ENCODE results near the gene HPCAL1.

The HPCAL1 gene

DNA sequence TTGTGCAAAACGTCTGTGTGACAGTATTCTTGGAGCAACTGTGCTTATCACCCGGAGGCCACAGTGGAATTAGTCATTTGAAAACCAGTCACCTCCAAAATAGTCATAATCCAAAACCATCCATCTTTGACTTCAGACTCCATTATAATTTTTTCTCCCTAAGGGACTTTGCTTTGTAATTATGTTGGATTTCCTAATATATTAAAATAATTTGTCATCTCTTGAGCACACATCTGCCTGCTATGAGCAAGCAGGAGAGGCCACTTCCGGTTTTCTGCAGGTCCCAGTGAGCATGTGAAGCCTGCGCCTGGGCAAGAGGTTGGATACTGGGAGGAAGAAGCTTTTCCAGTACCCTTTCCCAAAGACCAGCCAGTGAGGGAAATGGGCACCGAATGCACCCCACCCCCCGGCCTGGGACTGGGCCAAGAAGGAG, 87.7 kb downstream of the HPCAL1 start:
- DNase-seq (ENCODE audit: low read depth), result no peak

GRCh38 chr2:10392100-10392499, 89.4 kb downstream of the HPCAL1 start:
- no peak for DNase-seq (ENCODE audit: low read depth)

DNA sequence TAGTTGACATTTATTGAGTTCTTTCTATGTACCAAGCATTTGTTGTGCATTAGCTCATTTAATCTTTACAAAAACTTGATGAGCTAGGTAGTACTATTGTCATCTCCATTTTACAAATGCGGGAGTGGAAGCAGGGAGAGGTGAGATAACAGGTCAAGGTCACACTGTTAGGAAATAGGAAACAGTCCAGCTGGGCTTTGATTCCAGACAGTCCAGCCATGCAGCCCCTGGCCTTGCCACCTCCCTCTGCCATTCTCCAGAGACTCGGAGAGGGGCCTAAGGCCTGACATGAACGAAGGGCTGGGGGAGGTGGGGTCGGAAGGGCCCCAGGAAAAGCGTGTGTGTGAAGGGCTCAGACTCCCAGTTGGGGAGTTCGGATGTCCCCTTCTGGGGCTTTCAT, 89.8 kb downstream of the HPCAL1 start:
- DNase-seq (ENCODE audit: low read depth), result no peak

GRCh38 chr2:10392951-10393639, 90.4 kb downstream of the HPCAL1 start:
- no peak for DNase-seq (ENCODE audit: low read depth)

DNA sequence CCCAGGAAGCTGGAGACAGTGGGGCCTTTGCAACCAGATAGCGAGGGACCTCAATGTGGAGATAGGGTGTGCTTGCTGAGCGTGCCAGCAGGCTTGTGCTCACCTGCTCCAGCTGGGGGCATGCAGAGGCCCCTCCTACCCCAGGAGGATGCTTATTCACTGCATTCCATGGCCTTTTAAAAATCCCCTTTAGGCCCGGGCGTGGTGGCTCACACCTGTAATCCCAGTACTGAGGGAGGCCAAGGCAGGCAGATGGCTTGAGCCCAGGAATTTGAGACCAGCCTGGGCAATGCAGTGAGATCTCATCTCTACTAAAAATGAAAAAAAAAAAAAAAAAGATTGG, 90.9 kb downstream of the HPCAL1 start:
- no peak for DNase-seq (ENCODE audit: low read depth)

DNA sequence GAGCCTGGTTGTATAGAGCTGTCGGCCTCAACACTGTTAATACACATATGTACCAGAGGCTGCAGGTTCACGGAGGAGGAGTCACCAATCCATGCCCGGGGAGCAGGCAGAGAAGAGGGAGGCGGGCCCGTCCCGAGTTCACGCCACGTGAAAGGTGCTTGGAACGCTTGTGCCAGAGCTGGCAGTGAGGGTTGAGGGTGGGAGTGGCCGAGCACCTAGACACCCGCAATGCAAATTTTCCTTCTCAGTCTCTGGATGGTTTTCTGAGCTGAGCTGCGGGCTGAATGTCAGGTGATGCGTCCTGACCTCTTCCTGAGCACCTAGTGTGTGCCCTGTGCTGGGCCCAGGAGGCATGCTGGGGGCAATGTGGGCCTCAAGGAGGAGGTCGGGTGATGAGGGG, 93.2 kb downstream of the HPCAL1 start:
- DNase-seq (ENCODE audit: low read depth), result no peak

- DNase-seq (ENCODE audit: low read depth), result no peak
Observed at GRCh38 chr2:10396464-10396863, 93.8 kb downstream of the HPCAL1 start.

DNA sequence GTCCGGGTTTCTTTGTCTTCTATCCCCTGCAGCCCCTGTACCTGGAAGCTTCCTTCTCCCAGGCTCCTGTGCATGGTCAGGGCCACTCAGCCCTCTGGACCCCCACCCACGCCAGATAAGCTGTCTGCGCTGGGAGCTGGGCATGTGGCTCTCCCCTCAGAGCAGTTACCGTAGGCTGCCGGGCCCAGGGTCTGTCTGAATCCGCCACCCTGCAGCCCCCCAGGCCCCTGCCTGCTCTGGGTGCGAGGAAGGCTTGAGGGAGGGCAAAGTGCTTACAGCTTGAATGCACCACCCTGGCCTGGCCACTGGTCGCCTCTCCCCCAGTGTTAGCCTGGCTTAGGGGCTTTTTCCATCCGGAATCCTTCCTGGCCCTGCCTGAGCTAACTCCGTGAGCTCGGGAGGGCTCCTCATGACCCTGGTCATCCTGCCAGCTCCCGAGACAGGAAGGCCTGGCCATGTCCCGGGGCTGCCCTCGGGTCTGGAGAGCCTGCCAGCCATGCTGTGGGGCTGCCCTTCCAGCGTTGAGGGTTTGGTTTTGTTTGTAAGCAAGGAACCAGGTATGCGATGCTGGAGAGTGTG, 94.7 kb downstream of the HPCAL1 start:
- DNase-seq (ENCODE audit: low read depth), result no peak

DNA sequence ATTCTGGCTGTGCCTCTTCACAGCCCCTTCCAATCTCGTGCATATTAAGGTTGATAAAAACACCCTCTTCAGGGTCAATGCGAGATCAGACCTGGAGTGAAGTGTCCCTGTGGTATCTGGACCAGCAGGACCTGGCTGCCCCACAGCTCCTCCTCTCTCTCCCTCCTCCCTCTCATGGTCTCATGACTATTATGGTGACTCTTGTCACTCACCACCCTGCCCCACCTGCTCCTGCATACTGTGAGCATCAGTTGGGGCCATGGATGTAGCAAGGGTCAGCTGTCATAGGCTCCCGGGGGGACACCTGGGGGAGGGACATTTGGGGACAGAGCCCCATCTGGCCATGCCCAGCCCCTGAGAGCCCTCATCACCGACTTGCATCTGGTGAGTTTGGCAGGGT, 95.2 kb downstream of the HPCAL1 start:
- no peak for DNase-seq (ENCODE audit: low read depth)

GRCh38 chr2:10398496-10398895, 95.8 kb downstream of the HPCAL1 start:
- DNase-seq (ENCODE audit: low read depth), result no peak

- DNase-seq (ENCODE audit: low read depth), result no peak
Observed at GRCh38 chr2:10399358-10399757, 96.7 kb downstream of the HPCAL1 start.

DNA sequence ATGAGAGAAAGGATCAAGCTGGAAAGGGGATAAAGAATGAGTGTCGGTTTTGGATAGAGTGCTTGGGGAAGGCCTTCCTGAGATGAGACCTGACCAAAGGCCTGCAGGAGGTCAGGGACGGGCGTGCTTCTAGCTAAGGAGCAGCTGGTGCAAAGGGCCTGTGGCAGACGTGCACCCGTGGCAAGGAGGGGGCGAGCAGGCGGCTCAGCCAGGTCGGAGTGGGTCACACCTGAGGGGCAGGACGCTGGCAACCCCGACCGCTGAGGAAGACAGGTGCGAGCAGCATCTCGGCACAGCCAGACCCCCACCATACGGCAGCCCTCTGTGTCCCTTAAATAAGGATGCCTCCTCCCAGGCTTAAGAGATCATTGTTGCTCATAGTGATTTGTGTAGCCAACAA, 97.3 kb downstream of the HPCAL1 start:
- no peak for DNase-seq (ENCODE audit: low read depth)

- DNase-seq (ENCODE audit: low read depth), result peak; percentile 92
Observed at GRCh38 chr2:10400568-10400977, 97.9 kb downstream of the HPCAL1 start.

DNA sequence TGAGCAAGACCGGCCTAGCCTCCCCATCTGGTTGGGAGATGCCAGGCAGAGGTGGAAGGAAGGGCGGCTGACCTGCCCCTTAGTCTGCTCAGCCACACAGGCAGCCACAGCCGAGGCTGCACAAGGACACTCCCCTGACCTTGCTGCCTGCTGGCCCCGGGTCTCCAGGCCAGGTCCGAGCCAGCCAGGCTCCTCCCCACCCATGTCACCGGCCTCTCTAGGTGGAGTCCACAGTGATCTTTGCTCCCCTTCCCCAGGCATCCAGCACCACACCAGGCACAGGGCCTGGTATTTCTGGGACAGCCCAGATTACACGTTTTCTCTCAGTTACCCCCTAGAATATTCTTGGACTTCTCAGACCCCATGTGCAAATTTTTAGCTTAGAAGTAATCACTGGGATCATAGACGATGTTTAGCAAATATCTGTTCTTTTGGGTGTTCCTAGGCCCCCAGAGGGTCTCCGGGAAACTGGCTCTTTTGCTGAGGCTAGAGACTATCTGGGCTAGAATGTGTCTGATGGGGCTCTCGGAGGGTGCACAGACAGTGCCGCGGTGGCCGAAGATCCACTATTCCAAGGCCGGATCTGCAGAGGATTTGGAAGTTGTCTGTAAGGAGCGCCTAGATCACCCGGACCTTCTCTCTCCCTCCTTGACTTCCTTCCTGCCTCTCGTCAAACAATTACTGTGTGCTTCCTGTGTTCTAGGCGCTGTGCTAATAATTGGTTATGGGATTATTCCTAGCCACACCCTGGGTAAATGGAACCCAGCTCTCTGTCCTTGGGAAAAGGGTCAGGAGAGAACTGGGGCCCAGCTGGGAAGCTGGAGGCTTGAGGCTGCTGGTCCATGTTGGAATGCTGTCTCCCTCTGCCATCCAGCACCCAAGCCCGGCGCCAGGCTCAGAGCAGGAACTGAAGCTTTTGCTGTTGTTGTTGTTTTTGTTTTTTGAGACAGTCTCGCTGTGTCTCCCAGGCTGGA, 98.6 kb downstream of the HPCAL1 start:
- DNase-seq (ENCODE audit: low read depth), result no peak

- DNase-seq (ENCODE audit: low read depth), result no peak
Observed at GRCh38 chr2:10402062-10402585, 99.4 kb downstream of the HPCAL1 start.

DNA sequence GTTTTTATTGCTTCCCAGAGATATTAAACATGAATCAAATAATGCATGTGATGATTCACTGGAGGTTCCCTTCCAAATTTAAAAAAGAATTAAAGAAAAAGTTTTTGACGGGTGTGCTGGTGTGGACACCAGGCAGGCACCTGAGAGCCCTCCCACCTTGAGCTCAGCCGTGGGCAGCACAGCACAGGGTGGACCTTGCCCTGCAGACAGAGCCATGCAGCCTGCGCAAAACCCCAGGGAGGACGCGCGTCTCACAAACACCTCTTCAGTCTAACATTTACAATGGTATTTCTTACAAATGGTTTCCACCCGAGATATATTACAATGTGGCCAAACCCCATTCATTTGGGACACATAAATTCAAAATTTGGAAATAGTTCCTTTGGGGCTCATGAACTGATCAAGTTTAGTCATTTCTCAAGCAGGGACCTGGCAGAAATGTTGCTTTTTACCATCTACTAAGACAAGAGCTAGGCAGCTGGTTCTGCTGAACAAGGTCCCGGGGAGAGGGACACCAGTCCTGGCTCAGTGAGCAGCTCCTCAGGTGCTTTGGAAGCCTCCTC, 100.0 kb downstream of the HPCAL1 start:
- no peak for DNase-seq (ENCODE audit: low read depth)

DNA sequence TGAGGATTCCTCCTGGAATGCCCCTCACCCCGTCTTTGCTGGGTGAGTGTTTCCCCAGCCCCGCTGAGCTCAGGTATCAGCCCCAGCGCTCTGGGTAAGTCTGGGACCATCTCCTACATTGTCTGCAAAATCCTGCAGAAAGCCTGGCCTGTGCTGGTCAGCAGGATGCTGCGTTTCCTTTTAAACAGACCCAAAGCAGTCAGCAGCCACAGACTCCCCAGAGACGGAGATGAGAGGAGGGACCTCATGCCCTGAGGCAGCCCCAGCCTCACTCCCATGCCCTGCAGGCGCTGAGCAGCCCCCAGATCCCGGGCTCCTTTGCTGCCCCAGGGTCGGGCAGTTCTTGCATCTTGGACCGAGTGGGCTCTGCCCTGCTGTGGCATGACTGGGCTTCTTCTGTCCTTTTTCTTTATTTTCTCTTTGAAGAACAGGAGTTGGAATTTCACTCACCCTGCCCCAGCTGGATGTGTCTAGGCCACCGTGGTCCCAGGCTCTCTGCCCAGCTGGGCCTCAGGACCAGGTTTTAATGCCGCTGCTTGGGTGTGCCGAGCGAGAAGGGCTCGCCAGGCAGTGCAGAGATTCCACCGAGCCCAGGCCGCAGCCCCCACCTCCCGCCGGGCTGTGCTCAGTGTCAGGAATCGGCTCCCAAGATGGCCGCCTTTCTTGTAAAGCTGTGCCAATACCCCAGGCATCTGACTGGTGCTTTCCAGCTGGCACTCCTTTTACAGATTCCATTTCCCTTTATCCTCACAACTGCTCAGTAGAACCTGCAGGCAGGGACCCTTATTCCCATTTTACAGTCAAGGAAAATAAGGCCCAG, 101.8 kb downstream of the HPCAL1 start:
- no peak for DNase-seq (ENCODE audit: low read depth)

- no peak for DNase-seq (ENCODE audit: low read depth)
Observed at GRCh38 chr2:10405448-10405847, 102.7 kb downstream of the HPCAL1 start.

GRCh38 chr2:10406016-10406415, 103.3 kb downstream of the HPCAL1 start:
- DNase-seq (ENCODE audit: low read depth), result no peak

- no peak for DNase-seq (ENCODE audit: low read depth)
Observed at GRCh38 chr2:10406491-10407188, 103.9 kb downstream of the HPCAL1 start.

DNA sequence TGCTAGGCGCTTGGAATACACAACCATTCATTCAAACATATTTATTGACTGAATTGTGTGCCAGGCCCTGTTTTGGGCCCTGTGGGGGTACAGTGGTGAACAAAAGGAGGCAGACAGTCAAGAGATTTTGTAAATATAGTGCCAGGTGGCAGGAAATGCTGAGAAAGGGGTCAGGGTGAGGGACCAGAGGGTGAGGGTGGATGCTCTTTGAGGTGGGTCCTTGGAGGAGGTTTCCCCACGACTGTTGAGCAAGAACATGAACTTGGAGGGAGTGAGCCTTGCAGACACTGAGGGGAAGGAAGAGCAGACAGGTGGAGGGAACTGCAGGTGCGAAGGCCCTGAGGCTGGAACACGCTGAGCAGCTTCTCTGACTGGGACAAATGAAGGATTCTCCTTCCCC, 104.7 kb downstream of the HPCAL1 start:
- no peak for DNase-seq (ENCODE audit: low read depth)

Measured in CMK (cell line).